ENCODE results near the gene RRAGD.

DNA sequence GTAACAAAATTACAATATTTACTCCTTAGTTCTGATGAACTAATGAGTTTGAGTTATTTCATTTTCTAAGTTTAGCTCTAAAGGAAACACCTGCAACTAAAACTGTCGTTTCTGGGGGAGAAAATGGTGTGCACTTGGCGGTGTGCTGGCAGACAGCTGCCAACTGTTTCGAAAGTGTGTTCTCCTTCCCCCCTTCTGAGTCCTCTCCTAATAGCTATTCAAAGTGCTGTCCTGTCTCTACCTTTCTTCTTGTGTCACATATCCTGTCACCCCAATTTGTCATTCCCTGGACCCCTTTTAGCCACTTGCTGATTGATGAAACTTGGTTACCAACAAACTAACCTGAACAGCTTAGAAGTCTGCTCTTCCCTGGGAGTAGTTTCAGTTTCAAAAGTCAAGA is 54.7 kb downstream of the RRAGD start:
- TF ChIP-seq, protein P1, sequence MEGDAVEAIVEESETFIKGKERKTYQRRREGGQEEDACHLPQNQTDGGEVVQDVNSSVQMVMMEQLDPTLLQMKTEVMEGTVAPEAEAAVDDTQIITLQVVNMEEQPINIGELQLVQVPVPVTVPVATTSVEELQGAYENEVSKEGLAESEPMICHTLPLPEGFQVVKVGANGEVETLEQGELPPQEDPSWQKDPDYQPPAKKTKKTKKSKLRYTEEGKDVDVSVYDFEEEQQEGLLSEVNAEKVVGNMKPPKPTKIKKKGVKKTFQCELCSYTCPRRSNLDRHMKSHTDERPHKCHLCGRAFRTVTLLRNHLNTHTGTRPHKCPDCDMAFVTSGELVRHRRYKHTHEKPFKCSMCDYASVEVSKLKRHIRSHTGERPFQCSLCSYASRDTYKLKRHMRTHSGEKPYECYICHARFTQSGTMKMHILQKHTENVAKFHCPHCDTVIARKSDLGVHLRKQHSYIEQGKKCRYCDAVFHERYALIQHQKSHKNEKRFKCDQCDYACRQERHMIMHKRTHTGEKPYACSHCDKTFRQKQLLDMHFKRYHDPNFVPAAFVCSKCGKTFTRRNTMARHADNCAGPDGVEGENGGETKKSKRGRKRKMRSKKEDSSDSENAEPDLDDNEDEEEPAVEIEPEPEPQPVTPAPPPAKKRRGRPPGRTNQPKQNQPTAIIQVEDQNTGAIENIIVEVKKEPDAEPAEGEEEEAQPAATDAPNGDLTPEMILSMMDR (conservative IDR thresholded peaks at IDR 0.05; ENCODE audit: low read depth in 2 of 2), result no peak
- no peak for TF ChIP-seq EZH2 (IDR thresholded peaks at IDR 0.05; ENCODE audit: low read depth, unreplicated experiment)
- TF ChIP-seq, protein P2, sequence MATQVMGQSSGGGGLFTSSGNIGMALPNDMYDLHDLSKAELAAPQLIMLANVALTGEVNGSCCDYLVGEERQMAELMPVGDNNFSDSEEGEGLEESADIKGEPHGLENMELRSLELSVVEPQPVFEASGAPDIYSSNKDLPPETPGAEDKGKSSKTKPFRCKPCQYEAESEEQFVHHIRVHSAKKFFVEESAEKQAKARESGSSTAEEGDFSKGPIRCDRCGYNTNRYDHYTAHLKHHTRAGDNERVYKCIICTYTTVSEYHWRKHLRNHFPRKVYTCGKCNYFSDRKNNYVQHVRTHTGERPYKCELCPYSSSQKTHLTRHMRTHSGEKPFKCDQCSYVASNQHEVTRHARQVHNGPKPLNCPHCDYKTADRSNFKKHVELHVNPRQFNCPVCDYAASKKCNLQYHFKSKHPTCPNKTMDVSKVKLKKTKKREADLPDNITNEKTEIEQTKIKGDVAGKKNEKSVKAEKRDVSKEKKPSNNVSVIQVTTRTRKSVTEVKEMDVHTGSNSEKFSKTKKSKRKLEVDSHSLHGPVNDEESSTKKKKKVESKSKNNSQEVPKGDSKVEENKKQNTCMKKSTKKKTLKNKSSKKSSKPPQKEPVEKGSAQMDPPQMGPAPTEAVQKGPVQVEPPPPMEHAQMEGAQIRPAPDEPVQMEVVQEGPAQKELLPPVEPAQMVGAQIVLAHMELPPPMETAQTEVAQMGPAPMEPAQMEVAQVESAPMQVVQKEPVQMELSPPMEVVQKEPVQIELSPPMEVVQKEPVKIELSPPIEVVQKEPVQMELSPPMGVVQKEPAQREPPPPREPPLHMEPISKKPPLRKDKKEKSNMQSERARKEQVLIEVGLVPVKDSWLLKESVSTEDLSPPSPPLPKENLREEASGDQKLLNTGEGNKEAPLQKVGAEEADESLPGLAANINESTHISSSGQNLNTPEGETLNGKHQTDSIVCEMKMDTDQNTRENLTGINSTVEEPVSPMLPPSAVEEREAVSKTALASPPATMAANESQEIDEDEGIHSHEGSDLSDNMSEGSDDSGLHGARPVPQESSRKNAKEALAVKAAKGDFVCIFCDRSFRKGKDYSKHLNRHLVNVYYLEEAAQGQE (IDR thresholded peaks at IDR 0.05; ENCODE audit: unreplicated experiment), result no peak
- TF ChIP-seq, protein P3, sequence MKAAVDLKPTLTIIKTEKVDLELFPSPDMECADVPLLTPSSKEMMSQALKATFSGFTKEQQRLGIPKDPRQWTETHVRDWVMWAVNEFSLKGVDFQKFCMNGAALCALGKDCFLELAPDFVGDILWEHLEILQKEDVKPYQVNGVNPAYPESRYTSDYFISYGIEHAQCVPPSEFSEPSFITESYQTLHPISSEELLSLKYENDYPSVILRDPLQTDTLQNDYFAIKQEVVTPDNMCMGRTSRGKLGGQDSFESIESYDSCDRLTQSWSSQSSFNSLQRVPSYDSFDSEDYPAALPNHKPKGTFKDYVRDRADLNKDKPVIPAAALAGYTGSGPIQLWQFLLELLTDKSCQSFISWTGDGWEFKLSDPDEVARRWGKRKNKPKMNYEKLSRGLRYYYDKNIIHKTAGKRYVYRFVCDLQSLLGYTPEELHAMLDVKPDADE (IDR thresholded peaks at IDR 0.05), result no peak
- no peak for TF ChIP-seq EZH2phosphoT487 (IDR thresholded peaks at IDR 0.05; ENCODE audit: unreplicated experiment)
- no peak for TF ChIP-seq JUNB (IDR thresholded peaks at IDR 0.05; ENCODE audit: unreplicated experiment)
- TF ChIP-seq NANOG (IDR thresholded peaks at IDR 0.05; ENCODE audit: borderline replicate concordance), result no peak
- TF ChIP-seq POLR2AphosphoS5 (IDR thresholded peaks at IDR 0.05; ENCODE audit: low read depth), result no peak
- TF ChIP-seq ZNF114 (CRISPR knock-in tag; IDR thresholded peaks at IDR 0.05), result no peak
- no peak for TF ChIP-seq CREB1 (CRISPR knock-in tag; IDR thresholded peaks at IDR 0.05; ENCODE audit: low read depth)
- TF ChIP-seq ZNF331 (CRISPR knock-in tag; IDR thresholded peaks at IDR 0.05; ENCODE audit: low read depth), result no peak
